ENCODE measurements around the gene EHD3.

Gene EHD3

GRCh38 chr2:31299547-31299946 is 65.6 kb downstream of the EHD3 start:
- Histone ChIP-seq H2BK5ac (ENCODE audit: low read length) (no peak overlapping the region), H3K36me3 (replicated peaks in 1 of 2; ENCODE audit: control insufficient read depth in 2 of 2, insufficient read depth in 2 of 2, low read length in 2 of 2) (no peaks in the 10 kb centered on the region)
- WGBS, 2 donors (ENCODE audit: extremely low coverage in 2 of 2, insufficient read length in 2 of 2, insufficient replicate concordance in 1 of 2), result no CpG with 5 or more reads among the region's 4 CpGs

GRCh38 chr2:31300309-31300708 is 66.4 kb downstream of the EHD3 start:
- Histone ChIP-seq H2BK120ac (ENCODE audit: low read depth, low read length) (no peak overlapping the region), H3K4me2 (ENCODE audit: insufficient read depth, low read length, poor library complexity, severe bottlenecking) (no peak overlapping the region), H4K91ac (ENCODE audit: low read depth, low read length, poor library complexity) (no peak overlapping the region), H2BK5ac (ENCODE audit: low read length) (no peak overlapping the region), H3K4ac (ENCODE audit: low read length) (no peak overlapping the region), H3K27me3 (ENCODE audit: control insufficient read depth in 3 of 3, insufficient read depth in 3 of 3, low read depth in 1 of 3, low read length in 3 of 3) (peaks cover 0 to 4% (median 0%) of the 10 kb centered on the region in 3 experiments), H3K36me3 (replicated peaks in 1 of 2; ENCODE audit: control insufficient read depth in 2 of 2, insufficient read depth in 2 of 2, low read length in 2 of 2) (no peaks in the 10 kb centered on the region), H3K4me3 (ENCODE audit: low read length in 2 of 2) (no peak overlapping the region), H3K4me1 (ENCODE audit: control insufficient read depth in 2 of 2, insufficient read depth in 1 of 2, low read depth in 1 of 2, low read length in 2 of 2) (peaks cover 0 to 2% of the 10 kb centered on the region in 2 donors), H2AFZ (ENCODE audit: low read length) (no peak overlapping the region), H3K18ac (ENCODE audit: low read length) (no peak overlapping the region), H3K9ac (ENCODE audit: low read depth, low read length, poor library complexity) (no peak overlapping the region), H2BK15ac (ENCODE audit: low read length) (no peak overlapping the region), H3K14ac (ENCODE audit: low read length) (no peak overlapping the region), H3K79me1 (ENCODE audit: low read depth, low read length) (no peaks in the 10 kb centered on the region), H3K27ac (replicated peaks; ENCODE audit: low read length) (no peak overlapping the region), H2BK12ac (ENCODE audit: low read length) (no peak overlapping the region), H2AK5ac (ENCODE audit: low read depth, low read length) (no peak overlapping the region), H3K23ac (ENCODE audit: low read depth, low read length, poor library complexity) (no peak overlapping the region), H3K9me3 (replicated peaks in 1 of 2; ENCODE audit: control insufficient read depth in 2 of 2, insufficient read depth in 1 of 2, low read depth in 1 of 2, low read length in 2 of 2) (no peaks in the 10 kb centered on the region), H4K8ac (ENCODE audit: low read depth, low read length) (no peak overlapping the region)
- no peak for DNase-seq (ENCODE audit: low spot score)

More at GRCh38 chr2:31299547-31299946, 65.6 kb downstream of the EHD3 start:
- no peak overlapping the region for H3K18ac ChIP-seq (ENCODE audit: low read length)
- peaks cover 0 to 4% (median 0%) of the 10 kb centered on the region in 3 experiments for H3K27me3 ChIP-seq (ENCODE audit: control insufficient read depth in 3 of 3, insufficient read depth in 3 of 3, low read depth in 1 of 3, low read length in 3 of 3)
- no peak overlapping the region for H3K4me2 ChIP-seq (ENCODE audit: insufficient read depth, low read length, poor library complexity, severe bottlenecking)
- H2BK120ac ChIP-seq (ENCODE audit: low read depth, low read length), result no peak overlapping the region
- H4K8ac ChIP-seq (ENCODE audit: low read depth, low read length), result no peak overlapping the region
- H2AFZ ChIP-seq (ENCODE audit: low read length), result no peak overlapping the region
- no peak overlapping the region for H3K27ac ChIP-seq (replicated peaks; ENCODE audit: low read length)
- no peak overlapping the region for H3K23ac ChIP-seq (ENCODE audit: low read depth, low read length, poor library complexity)
- H2AK5ac ChIP-seq (ENCODE audit: low read depth, low read length), result no peak overlapping the region
- no peak overlapping the region for H3K4me3 ChIP-seq (ENCODE audit: low read length in 2 of 2)
- no peak overlapping the region for H3K4ac ChIP-seq (ENCODE audit: low read length)
- no peak overlapping the region for H3K9ac ChIP-seq (ENCODE audit: low read depth, low read length, poor library complexity)
- H3K79me1 ChIP-seq (ENCODE audit: low read depth, low read length), result no peaks in the 10 kb centered on the region
- peaks cover 0 to 2% of the 10 kb centered on the region in 2 donors for H3K4me1 ChIP-seq (ENCODE audit: control insufficient read depth in 2 of 2, insufficient read depth in 1 of 2, low read depth in 1 of 2, low read length in 2 of 2)
- H3K14ac ChIP-seq (ENCODE audit: low read length), result no peak overlapping the region
- no peaks in the 10 kb centered on the region for H3K9me3 ChIP-seq (replicated peaks in 1 of 2; ENCODE audit: control insufficient read depth in 2 of 2, insufficient read depth in 1 of 2, low read depth in 1 of 2, low read length in 2 of 2)
- H2BK12ac ChIP-seq (ENCODE audit: low read length), result no peak overlapping the region
- DNase-seq (ENCODE audit: low spot score), result no peak
- no peak overlapping the region for H2BK15ac ChIP-seq (ENCODE audit: low read length)
- no peak overlapping the region for H4K91ac ChIP-seq (ENCODE audit: low read depth, low read length, poor library complexity)

- DNase-seq (ENCODE audit: low spot score), result no peak
- no peak overlapping the region for H3K4me2 ChIP-seq (ENCODE audit: insufficient read depth, low read length, poor library complexity, severe bottlenecking)
- H2BK120ac ChIP-seq (ENCODE audit: low read depth, low read length), result no peak overlapping the region
- no peak overlapping the region for H3K4ac ChIP-seq (ENCODE audit: low read length)
- no peak overlapping the region for H3K27ac ChIP-seq (replicated peaks; ENCODE audit: low read length)
- H2BK5ac ChIP-seq (ENCODE audit: low read length), result no peak overlapping the region
- H3K18ac ChIP-seq (ENCODE audit: low read length), result no peak overlapping the region
- no peak overlapping the region for H4K8ac ChIP-seq (ENCODE audit: low read depth, low read length)
- H3K9ac ChIP-seq (ENCODE audit: low read depth, low read length, poor library complexity), result no peak overlapping the region
- H3K4me1 ChIP-seq (ENCODE audit: control insufficient read depth in 2 of 2, insufficient read depth in 1 of 2, low read depth in 1 of 2, low read length in 2 of 2), result peaks cover 0 to 2% of the 10 kb centered on the region in 2 donors
- H3K14ac ChIP-seq (ENCODE audit: low read length), result peak overlapping the region; percentile 75
- H2AK5ac ChIP-seq (ENCODE audit: low read depth, low read length), result no peak overlapping the region
- H3K36me3 ChIP-seq (replicated peaks in 1 of 2; ENCODE audit: control insufficient read depth in 2 of 2, insufficient read depth in 2 of 2, low read length in 2 of 2), result no peaks in the 10 kb centered on the region
- no peak overlapping the region for H2BK15ac ChIP-seq (ENCODE audit: low read length)
- no peaks in the 10 kb centered on the region for H3K9me3 ChIP-seq (replicated peaks in 1 of 2; ENCODE audit: control insufficient read depth in 2 of 2, insufficient read depth in 1 of 2, low read depth in 1 of 2, low read length in 2 of 2)
- H3K4me3 ChIP-seq (ENCODE audit: low read length in 2 of 2), result no peak overlapping the region
- H2AFZ ChIP-seq (ENCODE audit: low read length), result peak overlapping the region; percentile 73
- H3K23ac ChIP-seq (ENCODE audit: low read depth, low read length, poor library complexity), result no peak overlapping the region
- no peak overlapping the region for H2BK12ac ChIP-seq (ENCODE audit: low read length)
- no peaks in the 10 kb centered on the region for H3K79me1 ChIP-seq (ENCODE audit: low read depth, low read length)
- H4K91ac ChIP-seq (ENCODE audit: low read depth, low read length, poor library complexity), result no peak overlapping the region
- no CpG with 5 or more reads among the region's 9 CpGs for WGBS, 2 donors (ENCODE audit: extremely low coverage in 2 of 2, insufficient read length in 2 of 2, insufficient replicate concordance in 1 of 2)
- peaks cover 0 to 4% (median 0%) of the 10 kb centered on the region in 3 experiments for H3K27me3 ChIP-seq (ENCODE audit: control insufficient read depth in 3 of 3, insufficient read depth in 3 of 3, low read depth in 1 of 3, low read length in 3 of 3)
Observed at GRCh38 chr2:31302940-31303563, 69.1 kb downstream of the EHD3 start.

- Histone ChIP-seq H2BK120ac (ENCODE audit: low read depth, low read length) (no peak overlapping the region), H3K23ac (ENCODE audit: low read depth, low read length, poor library complexity) (no peak overlapping the region), H3K14ac (ENCODE audit: low read length) (no peak overlapping the region), H3K9ac (ENCODE audit: low read depth, low read length, poor library complexity) (no peak overlapping the region), H3K79me1 (ENCODE audit: low read depth, low read length) (no peaks in the 10 kb centered on the region), H3K36me3 (replicated peaks in 1 of 2; ENCODE audit: control insufficient read depth in 2 of 2, insufficient read depth in 2 of 2, low read length in 2 of 2) (no peaks in the 10 kb centered on the region), H2AFZ (ENCODE audit: low read length) (no peak overlapping the region), H3K27ac (replicated peaks; ENCODE audit: low read length) (no peak overlapping the region), H3K4me1 (ENCODE audit: control insufficient read depth in 2 of 2, insufficient read depth in 1 of 2, low read depth in 1 of 2, low read length in 2 of 2) (no peaks in the 10 kb centered on the region), H3K9me3 (replicated peaks in 1 of 2; ENCODE audit: control insufficient read depth in 2 of 2, insufficient read depth in 1 of 2, low read depth in 1 of 2, low read length in 2 of 2) (no peaks in the 10 kb centered on the region), H3K27me3 (ENCODE audit: control insufficient read depth in 3 of 3, insufficient read depth in 3 of 3, low read depth in 1 of 3, low read length in 3 of 3) (peaks cover 0 to 4% (median 0%) of the 10 kb centered on the region in 3 experiments), H3K4me3 (ENCODE audit: low read length in 2 of 2) (no peak overlapping the region), H4K91ac (ENCODE audit: low read depth, low read length, poor library complexity) (no peak overlapping the region), H2BK15ac (ENCODE audit: low read length) (no peak overlapping the region), H2BK5ac (ENCODE audit: low read length) (no peak overlapping the region), H2AK5ac (ENCODE audit: low read depth, low read length) (no peak overlapping the region), H3K4ac (ENCODE audit: low read length) (no peak overlapping the region), H3K18ac (ENCODE audit: low read length) (no peak overlapping the region), H4K8ac (ENCODE audit: low read depth, low read length) (no peak overlapping the region), H2BK12ac (ENCODE audit: low read length) (no peak overlapping the region), H3K4me2 (ENCODE audit: insufficient read depth, low read length, poor library complexity, severe bottlenecking) (no peak overlapping the region)
- WGBS, 2 donors (ENCODE audit: extremely low coverage in 2 of 2, insufficient read length in 2 of 2, insufficient replicate concordance in 1 of 2), result no CpG with 5 or more reads among the region's 2 CpGs
- DNase-seq (ENCODE audit: low spot score), result no peak
Observed at GRCh38 chr2:31304816-31305215, 70.9 kb downstream of the EHD3 start.

All from neuronal stem cell (in vitro differentiated cells).